ENCODE results near the gene EVX2.

The EVX2 gene

GRCh38 chr2:176083796-176084261, at the start of gene EVX2:
TSS of gene EVX2 (minus strand) at chr2:176083962. CDS start at chr2:176083776, 186 bp downstream.
- no peak for DNase-seq (ENCODE audit: low read depth in 2 of 2, low spot score in 1 of 2)

- DNase-seq (ENCODE audit: low read depth in 2 of 2, low spot score in 1 of 2), result no peak
Observed at GRCh38 chr2:176133389-176133788, 49.6 kb upstream of the EVX2 start.

GRCh38 chr2:176132205-176133171, 48.7 kb upstream of the EVX2 start:
- no peak for DNase-seq (ENCODE audit: low read depth in 2 of 2, low spot score in 1 of 2)

GRCh38 chr2:176131848-176132158, 48.0 kb upstream of the EVX2 start:
- no peak for DNase-seq (ENCODE audit: low read depth in 2 of 2, low spot score in 1 of 2)

- no peak for DNase-seq (ENCODE audit: low read depth in 2 of 2, low spot score in 1 of 2)
Observed at GRCh38 chr2:176130957-176131847, 47.4 kb upstream of the EVX2 start.

GRCh38 chr2:176130147-176130956, 46.6 kb upstream of the EVX2 start:
- DNase-seq (ENCODE audit: low read depth in 2 of 2, low spot score in 1 of 2), result no peak

GRCh38 chr2:176129813-176130146, 46.0 kb upstream of the EVX2 start:
- no peak for DNase-seq (ENCODE audit: low read depth in 2 of 2, low spot score in 1 of 2)

GRCh38 chr2:176128982-176129796, 45.4 kb upstream of the EVX2 start, which contains the start of gene HOXD8:
TSS of gene HOXD8 (plus strand) at chr2:176129705. CDS start at chr2:176130367, 662 bp downstream.
- DNase-seq (ENCODE audit: low read depth in 2 of 2, low spot score in 1 of 2), result no peak

GRCh38 chr2:176128172-176128981, 44.6 kb upstream of the EVX2 start:
- no peak for DNase-seq (ENCODE audit: low read depth in 2 of 2, low spot score in 1 of 2)

- DNase-seq (ENCODE audit: low read depth in 2 of 2, low spot score in 1 of 2), result no peak
Observed at GRCh38 chr2:176127774-176128072, 44.0 kb upstream of the EVX2 start.

- peak; percentile 47 to 57 for DNase-seq (ENCODE audit: low read depth in 2 of 2, low spot score in 1 of 2)
Observed at GRCh38 chr2:176126929-176127773, 43.4 kb upstream of the EVX2 start.

- DNase-seq (ENCODE audit: low read depth in 2 of 2, low spot score in 1 of 2), result no peak
Observed at GRCh38 chr2:176125772-176126054, 42.0 kb upstream of the EVX2 start.

GRCh38 chr2:176124947-176125771, 41.4 kb upstream of the EVX2 start:
- DNase-seq (ENCODE audit: low read depth in 2 of 2, low spot score in 1 of 2), result no peak

GRCh38 chr2:176124110-176124946, 40.6 kb upstream of the EVX2 start:
- DNase-seq (ENCODE audit: low read depth in 2 of 2, low spot score in 1 of 2), result no peak

GRCh38 chr2:176123411-176124109, 39.8 kb upstream of the EVX2 start:
- no peak for DNase-seq (ENCODE audit: low read depth in 2 of 2, low spot score in 1 of 2)

- no peak for DNase-seq (ENCODE audit: low read depth in 2 of 2, low spot score in 1 of 2)
Observed at GRCh38 chr2:176122683-176123410, 39.1 kb upstream of the EVX2 start, which contains the start of gene HOXD9. TSS of gene HOXD9 (plus strand) at chr2:176122719. CDS start at chr2:176122769, 50 bp downstream.

Data from stimulated activated CD8-positive, alpha-beta memory T cell treated with anti-CD3 and anti-CD28 coated beads, Interleukin-4, amount 100 ng/mL, for 1 hour (primary cell).